Smooth muscle cell of the brain vasculature (primary cell): ENCODE measurements around the gene AFAP1L1.
"Not testable (repeated sequence)": the region's sequence is repeated elsewhere in the genome, so short reads cannot be mapped to it uniquely, and the experiment has no call there.

Experiments
- DNase-seq: peaks from one replicate; pipeline ENCODE4 v3.0.0-alpha.2; 2012; ENCODE audit warnings: low read depth, low spot score

The AFAP1L1 gene

GRCh38 chr5:149261246-149261645 lies 10.4 kb upstream of the AFAP1L1 start:
- no peak for DNase-seq

- DNase-seq, result no peak
Measured at GRCh38 chr5:149262315-149262714, 9.3 kb upstream of the AFAP1L1 start.

GRCh38 chr5:149264439-149265067 lies 7.1 kb upstream of the AFAP1L1 start:
- no peak for DNase-seq

- DNase-seq, result no peak
Measured at GRCh38 chr5:149265068-149265465, 6.6 kb upstream of the AFAP1L1 start.

- no peak for DNase-seq
Measured at GRCh38 chr5:149265597-149265996, 6.1 kb upstream of the AFAP1L1 start.

GRCh38 chr5:149267241-149267973 lies 4.3 kb upstream of the AFAP1L1 start:
- no peak for DNase-seq

GRCh38 chr5:149268928-149269557 lies 2.6 kb upstream of the AFAP1L1 start:
- no peak for DNase-seq

- DNase-seq, result no peak
Measured at GRCh38 chr5:149271195-149271715, 404 bp upstream of the AFAP1L1 start.

- DNase-seq, result not testable (repeated sequence)
Measured at GRCh38 chr5:149272781-149273180, 1.1 kb downstream of the AFAP1L1 start.

- DNase-seq, result no peak
Measured at GRCh38 chr5:149273237-149273636, 1.6 kb downstream of the AFAP1L1 start.

GRCh38 chr5:149273950-149274349 lies 2.3 kb downstream of the AFAP1L1 start:
- DNase-seq, result no peak

GRCh38 chr5:149274939-149275338 lies 3.3 kb downstream of the AFAP1L1 start:
- no peak for DNase-seq

- DNase-seq, result no peak
Measured at GRCh38 chr5:149277801-149278200, 6.1 kb downstream of the AFAP1L1 start.

GRCh38 chr5:149278451-149279210 lies 7.0 kb downstream of the AFAP1L1 start:
- no peak for DNase-seq

GRCh38 chr5:149279661-149280060 lies 8.0 kb downstream of the AFAP1L1 start:
- DNase-seq, result no peak

GRCh38 chr5:149280124-149280523 lies 8.5 kb downstream of the AFAP1L1 start:
- DNase-seq, result no peak

- DNase-seq, result no peak
Measured at GRCh38 chr5:149280802-149281201, 9.1 kb downstream of the AFAP1L1 start.

GRCh38 chr5:149282027-149282965 lies 10.6 kb downstream of the AFAP1L1 start:
- no peak for DNase-seq

GRCh38 chr5:149282966-149283332 lies 11.3 kb downstream of the AFAP1L1 start:
- no peak for DNase-seq

GRCh38 chr5:149283626-149284480 lies 12.2 kb downstream of the AFAP1L1 start:
- DNase-seq, result no peak
